AML-193 (cell line): ENCODE measurements around the gene KCNH6.

Source experiments
- DNase-seq, 2 experiments: peaks; one replicate each; lab custom pipeline; 2025; lab: John Stamatoyannopoulos, UW

Gene KCNH6

DNA sequence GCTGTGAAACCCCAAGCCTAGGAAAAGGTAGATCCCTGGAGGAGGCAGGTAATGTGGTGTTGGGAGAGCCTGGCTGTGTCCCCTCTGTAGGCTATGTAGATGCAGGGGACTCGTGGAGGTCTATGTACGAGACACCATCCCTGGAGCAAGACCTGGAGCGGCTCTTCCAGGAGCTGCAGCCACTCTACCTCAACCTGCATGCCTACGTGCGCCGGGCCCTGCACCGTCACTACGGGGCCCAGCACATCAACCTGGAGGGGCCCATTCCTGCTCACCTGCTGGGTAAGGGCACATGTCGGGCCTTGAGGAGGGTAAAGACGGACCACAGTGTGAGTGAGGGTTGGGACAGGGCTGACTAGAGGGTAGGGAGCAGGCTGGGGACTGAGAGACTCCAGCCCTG, 34.3 kb upstream of the KCNH6 start:
- DNase-seq: no peak

DNA sequence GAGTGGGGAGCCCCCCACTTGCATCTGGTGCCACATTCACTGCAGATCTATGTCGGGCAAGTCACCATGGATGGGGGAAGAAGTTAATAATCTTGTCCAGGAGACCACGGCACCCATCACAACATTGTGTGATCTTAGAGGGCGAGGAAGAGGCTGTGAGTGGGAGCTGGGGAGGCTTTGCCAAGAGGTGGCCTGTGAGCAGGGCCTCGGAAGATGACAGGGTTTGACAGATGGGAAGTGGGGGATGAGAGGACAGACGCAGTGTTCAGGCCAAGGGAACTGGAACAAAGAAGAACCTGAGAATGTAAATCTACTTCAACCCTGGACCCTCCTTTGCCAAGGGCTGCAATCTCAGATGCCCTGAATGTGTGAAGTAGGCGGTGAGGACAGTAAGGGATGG, 33.9 kb upstream of the KCNH6 start:
- DNase-seq: no peak

DNA sequence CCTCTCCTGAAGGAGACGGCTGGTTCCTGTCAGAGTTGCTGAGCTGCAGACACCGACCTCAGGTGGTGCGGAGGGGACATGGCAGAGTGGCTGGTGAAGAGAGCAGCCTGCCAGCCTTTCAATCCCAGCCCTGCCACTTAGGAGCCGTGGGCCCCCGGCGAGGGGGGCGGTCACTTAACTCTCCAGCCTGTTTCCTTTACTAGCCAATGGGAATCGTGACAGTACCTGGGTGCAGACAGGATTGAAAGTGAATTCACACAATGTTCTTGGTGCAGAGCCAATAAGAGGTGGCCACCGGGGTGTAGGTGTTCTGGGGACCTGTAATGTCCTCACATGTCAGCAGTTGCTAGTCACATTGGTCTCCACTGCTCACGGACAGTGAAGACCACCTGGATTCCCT, 32.8 kb upstream of the KCNH6 start:
- DNase-seq: no peak

DNA sequence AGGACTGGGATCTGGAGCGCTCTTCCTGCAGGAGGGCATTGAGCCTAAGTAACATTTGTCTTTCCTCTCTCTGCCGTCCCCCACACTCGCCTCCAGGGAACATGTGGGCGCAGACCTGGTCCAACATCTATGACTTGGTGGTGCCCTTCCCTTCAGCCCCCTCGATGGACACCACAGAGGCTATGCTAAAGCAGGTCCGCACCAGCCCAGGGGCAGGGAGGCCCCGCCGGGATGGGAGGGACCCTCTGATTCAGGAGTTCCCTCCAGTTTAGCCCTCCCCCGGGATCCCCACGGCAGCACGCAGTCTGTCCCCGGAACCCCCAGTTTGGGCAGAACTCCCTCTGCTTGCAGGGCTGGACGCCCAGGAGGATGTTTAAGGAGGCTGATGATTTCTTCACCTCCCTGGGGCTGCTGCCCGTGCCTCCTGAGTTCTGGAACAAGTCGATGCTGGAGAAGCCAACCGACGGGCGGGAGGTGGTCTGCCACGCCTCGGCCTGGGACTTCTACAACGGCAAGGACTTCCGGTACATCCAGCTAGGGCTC, 32.2 kb upstream of the KCNH6 start:
- no peak for DNase-seq

GRCh38 chr17:63491413-63491812, 31.7 kb upstream of the KCNH6 start:
- DNase-seq: no peak

- DNase-seq: no peak
Measured at GRCh38 chr17:63491977-63492618, 31.1 kb upstream of the KCNH6 start.

GRCh38 chr17:63492940-63493339, 30.2 kb upstream of the KCNH6 start:
- DNase-seq: no peak

- no peak for DNase-seq
Measured at GRCh38 chr17:63493411-63493810, 29.7 kb upstream of the KCNH6 start.

- no peak for DNase-seq
Measured at GRCh38 chr17:63494300-63494928, 28.7 kb upstream of the KCNH6 start.

GRCh38 chr17:63495491-63495890, 27.7 kb upstream of the KCNH6 start:
- no peak for DNase-seq

GRCh38 chr17:63496177-63496576, 27.0 kb upstream of the KCNH6 start:
- no peak for DNase-seq

GRCh38 chr17:63496663-63497400, 26.3 kb upstream of the KCNH6 start:
- DNase-seq: no peak

DNA sequence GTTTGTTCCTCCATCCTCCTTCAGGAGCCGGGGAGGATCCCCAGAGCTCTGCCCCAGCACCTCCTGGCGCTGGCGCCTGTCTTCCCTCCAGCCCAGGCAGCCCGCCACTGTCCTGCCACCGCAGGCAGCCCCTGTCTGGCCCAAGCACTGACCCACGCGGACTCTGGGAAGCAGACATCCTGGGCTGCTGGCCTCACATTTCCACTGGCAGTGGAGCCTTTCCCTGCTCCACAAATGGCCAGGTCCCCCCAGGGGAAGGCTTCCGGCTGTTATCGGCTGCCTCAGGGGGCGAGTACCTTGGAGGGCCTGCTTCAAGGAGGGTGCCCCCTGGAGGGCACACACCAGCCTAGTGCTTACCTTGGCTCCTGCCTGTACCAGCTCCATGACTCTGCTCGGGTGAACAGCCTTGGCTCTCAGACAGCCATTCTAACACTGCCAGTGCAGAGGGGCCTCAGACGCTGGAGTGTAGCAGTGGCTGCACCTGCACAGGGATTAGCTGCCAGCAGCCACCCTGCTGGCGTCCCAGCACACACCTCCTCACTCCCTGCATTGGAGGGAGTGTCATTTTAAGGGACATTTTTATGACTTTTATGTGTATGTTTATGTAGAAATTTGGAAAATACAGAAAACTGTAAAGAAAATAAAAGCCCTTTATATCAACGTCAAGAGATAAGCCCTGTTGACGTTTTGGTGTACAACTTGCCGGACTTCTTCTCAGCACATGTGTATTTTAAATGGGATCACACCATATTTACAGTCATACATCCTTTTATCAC, 25.3 kb upstream of the KCNH6 start:
- DNase-seq: no peak

- no peak for DNase-seq
Measured at GRCh38 chr17:63498626-63499195, 24.4 kb upstream of the KCNH6 start.

DNA sequence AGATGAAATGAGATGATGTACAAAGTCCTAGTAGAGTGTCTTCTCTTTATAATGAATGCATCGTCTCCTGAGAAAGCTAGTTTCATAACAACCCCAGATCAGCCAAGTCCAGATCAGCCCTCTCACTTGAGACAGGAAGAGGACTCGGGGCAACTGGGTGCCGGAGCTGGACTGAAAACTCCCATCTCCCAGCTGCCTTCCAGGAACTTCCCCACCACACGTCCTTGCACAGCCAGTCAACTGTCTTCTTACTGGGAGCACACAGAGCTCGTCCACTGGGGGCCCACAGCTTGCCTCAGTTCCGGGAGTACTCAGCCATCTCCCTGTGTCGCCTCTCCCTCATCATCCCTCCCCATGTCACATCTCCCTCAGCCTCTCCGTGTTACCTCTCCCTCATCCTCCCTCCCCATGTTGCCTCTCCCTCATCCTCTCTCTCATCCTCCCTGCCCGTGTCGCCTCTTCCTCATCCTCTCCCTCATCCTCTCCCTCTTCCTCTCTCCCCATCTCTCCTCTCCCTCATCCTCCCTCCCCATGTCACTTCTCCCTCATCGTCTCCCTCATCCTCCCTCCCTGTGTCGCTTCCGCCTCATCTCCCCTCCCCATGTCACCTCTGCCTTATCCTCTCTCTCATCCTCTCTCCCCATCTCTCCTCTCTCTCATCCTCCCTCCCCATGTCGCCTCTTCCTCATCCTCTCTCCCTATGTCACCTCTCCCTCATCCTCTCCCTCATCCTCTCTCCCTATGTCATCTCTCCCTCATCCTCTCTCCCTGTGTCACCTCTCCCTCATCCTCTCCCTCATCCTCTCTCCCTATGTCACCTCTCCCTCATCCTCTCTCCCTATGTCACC, 22.4 kb upstream of the KCNH6 start:
- DNase-seq: no peak

GRCh38 chr17:63503341-63503705, 19.8 kb upstream of the KCNH6 start:
- DNase-seq: no peak

DNA sequence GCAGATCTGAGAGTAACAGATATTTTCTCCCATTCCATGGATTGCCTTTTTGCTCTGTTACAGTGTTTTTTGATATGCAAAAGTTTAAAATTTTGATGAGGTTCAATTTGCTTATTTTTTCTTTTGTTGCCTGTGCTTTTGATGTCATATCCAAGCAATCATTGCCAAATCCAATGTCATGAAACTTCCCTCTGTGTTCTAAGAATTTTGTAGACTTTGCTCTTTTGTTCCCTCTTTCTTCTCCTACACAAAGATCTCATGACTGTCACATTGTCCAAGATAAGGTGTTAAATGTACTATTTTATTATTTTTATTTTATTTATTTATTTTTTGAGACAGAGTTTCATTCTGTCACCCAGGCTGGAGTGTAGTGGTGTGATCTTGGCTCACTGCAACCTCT, 18.9 kb upstream of the KCNH6 start:
- DNase-seq: no peak

GRCh38 chr17:63505341-63505740, 17.8 kb upstream of the KCNH6 start:
- no peak for DNase-seq

- DNase-seq: no peak
Measured at GRCh38 chr17:63506627-63507026, 16.5 kb upstream of the KCNH6 start.

DNA sequence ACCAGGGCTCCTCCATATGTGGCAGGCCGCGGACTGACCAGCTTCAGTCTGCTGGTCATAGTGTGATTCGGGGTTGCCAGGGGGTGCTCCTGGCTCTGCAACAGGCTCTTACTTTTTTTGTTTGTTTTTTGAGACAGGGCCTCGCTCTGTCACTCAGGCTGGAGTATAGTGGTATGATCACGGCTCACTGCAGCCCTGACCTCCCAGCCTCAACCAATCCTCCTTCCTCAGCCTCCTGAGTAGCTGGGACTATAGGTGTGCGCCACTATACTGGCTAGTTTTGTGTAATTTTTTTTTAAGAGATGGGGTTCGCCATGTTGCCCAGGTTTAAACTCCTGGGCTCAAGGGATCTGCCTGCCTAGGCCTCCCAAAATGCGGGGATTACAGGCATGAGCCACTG, 11.8 kb upstream of the KCNH6 start:
- DNase-seq: no peak

DNA sequence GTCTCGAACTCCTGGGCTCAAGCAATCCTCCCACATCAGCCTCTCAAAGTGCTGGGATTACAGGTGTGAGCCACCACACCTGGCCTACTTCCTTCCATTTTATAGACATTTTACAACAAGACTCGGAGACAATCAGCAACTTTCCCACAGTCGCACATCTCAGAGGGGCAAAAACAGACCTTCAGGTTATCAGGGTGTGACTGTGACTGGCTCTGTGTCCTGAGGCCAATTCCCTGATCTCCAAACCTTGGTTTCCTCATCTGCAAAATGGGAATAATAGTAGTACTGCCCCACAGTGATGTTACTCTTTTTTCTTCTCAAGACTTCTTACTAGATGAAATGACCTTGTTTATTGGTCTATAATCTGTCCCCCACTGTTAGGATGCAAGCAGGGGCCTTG, 10.8 kb upstream of the KCNH6 start:
- DNase-seq: no peak
